ENCODE data around the gene RSRC2. TPM values are rescaled to one million over a fixed set of nuclear protein-coding genes. Genes with fewer than 3 reads are reported as not detected.

RSRC2 gene
- total RNA-seq, 1 experiment from 2014 or later: 68.7 TPM

DNA sequence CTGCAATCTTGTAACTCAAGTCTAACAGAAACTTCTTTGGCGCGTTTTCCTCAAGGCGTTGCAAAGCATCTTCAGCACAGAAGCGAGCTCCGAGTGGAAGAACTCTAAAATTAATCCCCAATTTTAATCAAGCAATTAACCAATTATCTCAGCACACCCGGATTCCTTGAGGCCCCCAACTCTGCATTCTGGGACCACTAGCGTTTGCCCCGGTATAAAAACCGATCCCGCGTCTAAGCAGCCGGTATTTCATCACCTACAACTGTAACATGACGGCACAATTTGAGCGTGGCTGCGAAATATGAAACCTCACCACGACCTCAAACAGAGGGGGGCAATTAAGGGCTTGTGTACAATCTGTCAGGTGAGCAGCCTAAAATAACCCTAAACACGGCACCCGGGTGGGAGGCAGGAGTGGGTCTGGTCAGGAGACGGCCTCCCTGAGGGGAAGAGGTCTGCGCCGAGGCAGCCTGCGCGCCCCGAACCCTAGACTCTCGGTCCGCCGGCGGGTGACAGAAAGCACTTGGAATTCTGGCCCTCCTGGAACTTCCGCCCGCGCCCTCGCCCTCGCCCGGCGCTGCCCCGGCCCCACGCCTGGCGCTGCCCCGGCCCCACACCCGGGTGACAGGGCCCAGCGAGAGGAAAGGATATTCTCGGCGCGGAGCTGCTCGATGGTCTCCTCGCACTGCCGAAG lies 26.6 kb downstream of the RSRC2 start:
- peaks cover 10 to 19% of the 10 kb centered on the region in 2 experiments; a peak in 3 of 4 replicates for H3K4me1 ChIP-seq (ENCODE audit: control insufficient read depth in 1 of 2, insufficient read depth in 2 of 2, low read length in 2 of 2)
- peaks cover 1% of the 10 kb centered on the region; the same call in 1 of the 2 replicates for H4K20me1 ChIP-seq (ENCODE audit: insufficient read depth)
- peaks cover 54% of the 10 kb centered on the region for H3K79me2 ChIP-seq (ENCODE audit: insufficient read depth, low read length)
- ChIA-PET POLR2A (interaction anchor here (1.0 to 3.0 kb wide), 10 partner anchors 12 to 253 kb away, joined by 3 to 22 read pairs (median 6); partner anchors contain the start of genes DENR, KNTC1 and RSRC2), CTCF (interaction anchor here (1.2 to 1.6 kb wide), 4 partner anchors 26 to 164 kb away, joined by 3 to 8 read pairs (median 4); partner anchors contain the start of gene RSRC2), RAD21 (ENCODE audit: low non-redundant PET in 1 of 2, low total read pairs in 2 of 2, uncharacterized antibody in 2 of 2, unreplicated experiment in 2 of 2) (interaction anchor here in 1 of 2 experiments (1.1 kb wide), 1 partner anchor 101 kb away, joined by 5 read pairs; no protein-coding TSS in a partner anchor)
- H3K9me2 ChIP-seq (ENCODE audit: insufficient read depth): no peaks in the 10 kb centered on the region
- intact Hi-C loops (cut with micrococcal nuclease): loop anchor here (1.0 to 2.0 kb wide), 2 partner anchors 27 to 100 kb away; partner anchors contain the start of genes KNTC1 and RSRC2
- DNase-seq (ENCODE audit: low read depth, low spot score) (peak; percentile 16), ATAC-seq (peak; percentile 31)
- TF ChIP-seq, protein P1, sequence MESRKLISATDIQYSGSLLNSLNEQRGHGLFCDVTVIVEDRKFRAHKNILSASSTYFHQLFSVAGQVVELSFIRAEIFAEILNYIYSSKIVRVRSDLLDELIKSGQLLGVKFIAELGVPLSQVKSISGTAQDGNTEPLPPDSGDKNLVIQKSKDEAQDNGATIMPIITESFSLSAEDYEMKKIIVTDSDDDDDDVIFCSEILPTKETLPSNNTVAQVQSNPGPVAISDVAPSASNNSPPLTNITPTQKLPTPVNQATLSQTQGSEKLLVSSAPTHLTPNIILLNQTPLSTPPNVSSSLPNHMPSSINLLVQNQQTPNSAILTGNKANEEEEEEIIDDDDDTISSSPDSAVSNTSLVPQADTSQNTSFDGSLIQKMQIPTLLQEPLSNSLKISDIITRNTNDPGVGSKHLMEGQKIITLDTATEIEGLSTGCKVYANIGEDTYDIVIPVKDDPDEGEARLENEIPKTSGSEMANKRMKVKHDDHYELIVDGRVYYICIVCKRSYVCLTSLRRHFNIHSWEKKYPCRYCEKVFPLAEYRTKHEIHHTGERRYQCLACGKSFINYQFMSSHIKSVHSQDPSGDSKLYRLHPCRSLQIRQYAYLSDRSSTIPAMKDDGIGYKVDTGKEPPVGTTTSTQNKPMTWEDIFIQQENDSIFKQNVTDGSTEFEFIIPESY (IDR thresholded peaks at IDR 0.05; ENCODE audit: extremely low read depth, insufficient replicate concordance, low read length): no peak
- no peak for TF ChIP-seq CBX3 (IDR thresholded peaks at IDR 0.05; ENCODE audit: low read depth)
- TF ChIP-seq SIN3A (IDR thresholded peaks at IDR 0.05; ENCODE audit: low read depth): peak; percentile 37; the same call in 1 of the 2 replicates
- TF ChIP-seq, protein P2, sequence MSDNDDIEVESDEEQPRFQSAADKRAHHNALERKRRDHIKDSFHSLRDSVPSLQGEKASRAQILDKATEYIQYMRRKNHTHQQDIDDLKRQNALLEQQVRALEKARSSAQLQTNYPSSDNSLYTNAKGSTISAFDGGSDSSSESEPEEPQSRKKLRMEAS (IDR thresholded peaks at IDR 0.05): peak; percentile 40
- TF ChIP-seq, protein P3, sequence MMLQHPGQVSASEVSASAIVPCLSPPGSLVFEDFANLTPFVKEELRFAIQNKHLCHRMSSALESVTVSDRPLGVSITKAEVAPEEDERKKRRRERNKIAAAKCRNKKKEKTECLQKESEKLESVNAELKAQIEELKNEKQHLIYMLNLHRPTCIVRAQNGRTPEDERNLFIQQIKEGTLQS (IDR thresholded peaks at IDR 0.05): no peak; the same call in 1 of the 2 replicates
- no peak for TF ChIP-seq EZH2phosphoT487 (IDR thresholded peaks at IDR 0.05; ENCODE audit: borderline replicate concordance)
- TF ChIP-seq SP1 (IDR thresholded peaks at IDR 0.05; ENCODE audit: low read depth): no peak
- no peak for TF ChIP-seq POLR2A (IDR thresholded peaks at IDR 0.05; ENCODE audit: borderline replicate concordance, extremely low read depth, insufficient read depth, insufficient read length)
- TF ChIP-seq YY1 (IDR thresholded peaks at IDR 0.05; ENCODE audit: extremely low read depth, insufficient replicate concordance, low read depth, low read length): no peak
- no peak for TF ChIP-seq RAD21 (IDR thresholded peaks at IDR 0.05; ENCODE audit: low read depth)
- no peak for TF ChIP-seq EGR1 (IDR thresholded peaks at IDR 0.05; ENCODE audit: low read depth)
- no peak for TF ChIP-seq ZNF274 (IDR thresholded peaks at IDR 0.05; ENCODE audit: low read depth, low read length)
- TF ChIP-seq ELF1 (IDR thresholded peaks at IDR 0.05; ENCODE audit: borderline replicate concordance, low read depth): no peak
- TF ChIP-seq EZH2 (IDR thresholded peaks at IDR 0.05): no peak
- no peak for TF ChIP-seq JUND (IDR thresholded peaks at IDR 0.05)
- TF ChIP-seq TCF7L2 (IDR thresholded peaks at IDR 0.05; ENCODE audit: borderline replicate concordance, extremely low read depth, insufficient read depth, insufficient read length): no peak
- TF ChIP-seq FOSL1 (IDR thresholded peaks at IDR 0.05; ENCODE audit: low read depth): no peak
- TF ChIP-seq, protein P4, sequence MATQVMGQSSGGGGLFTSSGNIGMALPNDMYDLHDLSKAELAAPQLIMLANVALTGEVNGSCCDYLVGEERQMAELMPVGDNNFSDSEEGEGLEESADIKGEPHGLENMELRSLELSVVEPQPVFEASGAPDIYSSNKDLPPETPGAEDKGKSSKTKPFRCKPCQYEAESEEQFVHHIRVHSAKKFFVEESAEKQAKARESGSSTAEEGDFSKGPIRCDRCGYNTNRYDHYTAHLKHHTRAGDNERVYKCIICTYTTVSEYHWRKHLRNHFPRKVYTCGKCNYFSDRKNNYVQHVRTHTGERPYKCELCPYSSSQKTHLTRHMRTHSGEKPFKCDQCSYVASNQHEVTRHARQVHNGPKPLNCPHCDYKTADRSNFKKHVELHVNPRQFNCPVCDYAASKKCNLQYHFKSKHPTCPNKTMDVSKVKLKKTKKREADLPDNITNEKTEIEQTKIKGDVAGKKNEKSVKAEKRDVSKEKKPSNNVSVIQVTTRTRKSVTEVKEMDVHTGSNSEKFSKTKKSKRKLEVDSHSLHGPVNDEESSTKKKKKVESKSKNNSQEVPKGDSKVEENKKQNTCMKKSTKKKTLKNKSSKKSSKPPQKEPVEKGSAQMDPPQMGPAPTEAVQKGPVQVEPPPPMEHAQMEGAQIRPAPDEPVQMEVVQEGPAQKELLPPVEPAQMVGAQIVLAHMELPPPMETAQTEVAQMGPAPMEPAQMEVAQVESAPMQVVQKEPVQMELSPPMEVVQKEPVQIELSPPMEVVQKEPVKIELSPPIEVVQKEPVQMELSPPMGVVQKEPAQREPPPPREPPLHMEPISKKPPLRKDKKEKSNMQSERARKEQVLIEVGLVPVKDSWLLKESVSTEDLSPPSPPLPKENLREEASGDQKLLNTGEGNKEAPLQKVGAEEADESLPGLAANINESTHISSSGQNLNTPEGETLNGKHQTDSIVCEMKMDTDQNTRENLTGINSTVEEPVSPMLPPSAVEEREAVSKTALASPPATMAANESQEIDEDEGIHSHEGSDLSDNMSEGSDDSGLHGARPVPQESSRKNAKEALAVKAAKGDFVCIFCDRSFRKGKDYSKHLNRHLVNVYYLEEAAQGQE (IDR thresholded peaks at IDR 0.05; ENCODE audit: low read depth): no peak
- TF ChIP-seq CEBPB (IDR thresholded peaks at IDR 0.05; ENCODE audit: low read depth): peak; percentile 52
- BruUV-seq (replicated peaks): TSS peak; percentile 55
- H3K9ac ChIP-seq (ENCODE audit: low read length): peak overlapping the region; percentile 99
- H3K27me3 ChIP-seq (ENCODE audit: insufficient read depth, low read length): no peaks in the 10 kb centered on the region
- H3K4me3 ChIP-seq (replicated peaks in 1 of 2; ENCODE audit: low read depth in 1 of 2, low read length in 2 of 2): peak overlapping the region; percentile 70 to 94
- peaks cover 11 to 14% of the 10 kb centered on the region in 2 experiments for H3K36me3 ChIP-seq (ENCODE audit: control insufficient read depth in 1 of 2, insufficient read depth in 2 of 2, low read length in 2 of 2)
- H2AFZ ChIP-seq (ENCODE audit: low read depth, low read length, poor library complexity, severe bottlenecking): no peak overlapping the region
- no peaks in the 10 kb centered on the region for H3K9me3 ChIP-seq (ENCODE audit: control insufficient read depth in 1 of 2, insufficient read depth in 1 of 2, low read depth in 1 of 2, low read length in 2 of 2)
- H3K4me2 ChIP-seq (ENCODE audit: low read length): peak overlapping the region; percentile 88
- H3K27ac ChIP-seq (ENCODE audit: low read depth, low read length): peak overlapping the region; percentile 86
